CD4-positive, alpha-beta T cell treated with Interleukin-15 for 1 hour (primary cell): ENCODE measurements around the gene MYMX.
"Not testable (repeated sequence)": the region's sequence is repeated elsewhere in the genome, so short reads cannot be mapped to it uniquely, and the experiment has no call there.

Experiments used
- DNase-seq: peaks from one replicate; pipeline ENCODE4 v3.0.0-alpha.2; 2020

The MYMX gene

GRCh38 chr6:44188819-44189218 lies 27.9 kb upstream of the MYMX start:
- DNase-seq: no peak

- no peak for DNase-seq
Measured at GRCh38 chr6:44189257-44189656, 27.5 kb upstream of the MYMX start.

- no peak for DNase-seq
Measured at GRCh38 chr6:44190715-44191114, 26.0 kb upstream of the MYMX start.

- DNase-seq: no peak
Measured at GRCh38 chr6:44192428-44193041, 24.2 kb upstream of the MYMX start.

- DNase-seq: no peak
Measured at GRCh38 chr6:44193307-44193910, 23.3 kb upstream of the MYMX start.

GRCh38 chr6:44194326-44194725 lies 22.4 kb upstream of the MYMX start:
- DNase-seq: no peak

- DNase-seq: not testable (repeated sequence)
Measured at GRCh38 chr6:44196351-44196750, 20.4 kb upstream of the MYMX start.

GRCh38 chr6:44198684-44199083 lies 18.0 kb upstream of the MYMX start:
- DNase-seq: no peak

- no peak for DNase-seq
Measured at GRCh38 chr6:44199883-44200282, 16.8 kb upstream of the MYMX start.

- DNase-seq: no peak
Measured at GRCh38 chr6:44201200-44201599, 15.5 kb upstream of the MYMX start.

GRCh38 chr6:44201638-44202303 lies 15.0 kb upstream of the MYMX start:
- DNase-seq: no peak

GRCh38 chr6:44202332-44202971 lies 14.3 kb upstream of the MYMX start:
- DNase-seq: no peak

GRCh38 chr6:44202972-44203750 lies 13.6 kb upstream of the MYMX start:
- no peak for DNase-seq

GRCh38 chr6:44203955-44204354 lies 12.8 kb upstream of the MYMX start:
- no peak for DNase-seq

- no peak for DNase-seq
Measured at GRCh38 chr6:44207966-44208365, 8.8 kb upstream of the MYMX start.

GRCh38 chr6:44211284-44211683 lies 5.4 kb upstream of the MYMX start:
- no peak for DNase-seq

- DNase-seq: no peak
Measured at GRCh38 chr6:44214307-44214706, 2.4 kb upstream of the MYMX start.

- DNase-seq: no peak
Measured at GRCh38 chr6:44217332-44218143, 812 bp downstream of the MYMX start.

- peak; percentile 47 for DNase-seq
Measured at GRCh38 chr6:44219053-44219814, 2.5 kb downstream of the MYMX start.

GRCh38 chr6:44219815-44220784 lies 3.4 kb downstream of the MYMX start:
- no peak for DNase-seq
